ENCODE measurements around the gene MAN2A2. TPM values are rescaled to one million over a fixed set of nuclear protein-coding genes. Genes with fewer than 3 reads are reported as not detected.

The MAN2A2 gene
- total and polyA plus RNA-seq, 2 donors (not counting 1 experiment from before 2014, with no cell fraction given), result 11.3 to 36.0 TPM

DNA sequence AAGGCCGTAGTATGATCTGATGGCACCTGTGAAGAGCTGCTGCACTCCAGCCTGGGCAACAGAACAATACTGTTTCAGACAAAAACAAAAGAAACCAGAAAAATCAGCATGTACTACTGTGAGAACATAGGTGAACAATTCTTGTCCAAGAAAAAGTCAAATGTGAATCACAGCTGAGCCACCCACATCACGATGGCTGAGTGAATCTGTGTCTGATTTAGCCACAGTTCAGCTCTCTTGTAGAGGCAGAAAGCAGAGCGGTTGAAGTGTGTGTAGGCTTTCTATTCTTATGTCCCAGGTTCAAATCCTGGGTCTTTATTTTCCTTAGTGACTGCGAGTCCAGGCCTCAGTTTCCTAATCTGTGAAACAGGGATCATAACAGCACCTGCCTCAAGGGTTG lies 39.1 kb upstream of the MAN2A2 start:
- DNase-seq (ENCODE audit: low read depth in 2 of 2), result no peak
- Histone ChIP-seq H3K27ac (ENCODE audit: insufficient read depth, low read length) (no peak overlapping the region), H4K20me1 (ENCODE audit: control insufficient read depth, extremely low read depth, insufficient read depth, low read length) (no peaks in the 10 kb centered on the region), H3K79me2 (ENCODE audit: control insufficient read depth, insufficient read depth, low read length) (no peaks in the 10 kb centered on the region), H2AFZ (ENCODE audit: low read length) (no peak overlapping the region), H3K27me3 (ENCODE audit: control insufficient read depth, insufficient read depth, low read length) (no peaks in the 10 kb centered on the region), H3K36me3 (ENCODE audit: control insufficient read depth, insufficient read depth, low read length) (no peaks in the 10 kb centered on the region), H3K9me3 (ENCODE audit: control insufficient read depth, insufficient read depth, low read depth, low read length) (no peaks in the 10 kb centered on the region), H3K9ac (ENCODE audit: insufficient read depth, low read length) (no peak overlapping the region), H3K4me2 (ENCODE audit: extremely low read depth, insufficient read depth, low read length) (no peak overlapping the region), H3K4me3 (replicated peaks in 1 of 4; ENCODE audit: control extremely low read depth in 1 of 4, insufficient read depth in 1 of 4, low read depth in 3 of 4, low read length in 4 of 4) (no peak overlapping the region), H3K4me1 (ENCODE audit: control insufficient read depth, extremely low read depth, insufficient read depth, low read length) (no peaks in the 10 kb centered on the region)
- no peak for TF ChIP-seq EZH2 (IDR thresholded peaks at IDR 0.05; ENCODE audit: low read length, missing control alignments)
- TF ChIP-seq, protein P1, sequence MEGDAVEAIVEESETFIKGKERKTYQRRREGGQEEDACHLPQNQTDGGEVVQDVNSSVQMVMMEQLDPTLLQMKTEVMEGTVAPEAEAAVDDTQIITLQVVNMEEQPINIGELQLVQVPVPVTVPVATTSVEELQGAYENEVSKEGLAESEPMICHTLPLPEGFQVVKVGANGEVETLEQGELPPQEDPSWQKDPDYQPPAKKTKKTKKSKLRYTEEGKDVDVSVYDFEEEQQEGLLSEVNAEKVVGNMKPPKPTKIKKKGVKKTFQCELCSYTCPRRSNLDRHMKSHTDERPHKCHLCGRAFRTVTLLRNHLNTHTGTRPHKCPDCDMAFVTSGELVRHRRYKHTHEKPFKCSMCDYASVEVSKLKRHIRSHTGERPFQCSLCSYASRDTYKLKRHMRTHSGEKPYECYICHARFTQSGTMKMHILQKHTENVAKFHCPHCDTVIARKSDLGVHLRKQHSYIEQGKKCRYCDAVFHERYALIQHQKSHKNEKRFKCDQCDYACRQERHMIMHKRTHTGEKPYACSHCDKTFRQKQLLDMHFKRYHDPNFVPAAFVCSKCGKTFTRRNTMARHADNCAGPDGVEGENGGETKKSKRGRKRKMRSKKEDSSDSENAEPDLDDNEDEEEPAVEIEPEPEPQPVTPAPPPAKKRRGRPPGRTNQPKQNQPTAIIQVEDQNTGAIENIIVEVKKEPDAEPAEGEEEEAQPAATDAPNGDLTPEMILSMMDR (conservative IDR thresholded peaks at IDR 0.05 in 1 of 2, IDR thresholded peaks at IDR 0.05 in 1 of 2; ENCODE audit: low read depth in 1 of 2, low read length in 2 of 2), result no peak

DNA sequence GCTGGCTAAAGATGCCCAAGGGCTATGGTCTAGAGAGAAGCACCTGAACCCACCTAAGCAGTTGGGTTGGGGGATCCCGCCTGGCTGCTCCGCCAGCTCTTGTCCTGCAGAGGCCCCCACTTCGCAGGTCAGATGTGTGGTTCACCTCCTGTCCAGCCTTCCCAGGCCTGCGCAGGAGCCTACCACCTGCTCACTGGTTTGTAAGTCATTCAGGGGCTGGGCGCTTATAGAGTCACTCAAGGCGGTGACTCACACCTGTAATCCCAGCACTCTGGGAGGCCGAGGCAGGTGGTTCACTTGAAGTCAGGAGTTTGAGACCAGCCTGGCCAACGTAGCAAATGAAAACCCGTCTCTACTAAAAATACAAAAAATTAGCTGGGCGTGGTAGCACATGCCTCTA lies 38.6 kb upstream of the MAN2A2 start:
- peak in 1 of 2 donors; percentile 36 for DNase-seq (ENCODE audit: low read depth in 2 of 2)
- no peaks in the 10 kb centered on the region for H3K9me3 ChIP-seq (ENCODE audit: control insufficient read depth, insufficient read depth, low read depth, low read length)

GRCh38 chr15:90865702-90866101 lies 37.4 kb upstream of the MAN2A2 start:
- Histone ChIP-seq H3K79me2 (ENCODE audit: control insufficient read depth, insufficient read depth, low read length) (peaks cover 3% of the 10 kb centered on the region), H3K9ac (ENCODE audit: insufficient read depth, low read length) (no peak overlapping the region), H3K4me1 (ENCODE audit: control insufficient read depth, extremely low read depth, insufficient read depth, low read length) (peaks cover 12% of the 10 kb centered on the region), H2AFZ (ENCODE audit: low read length) (no peak overlapping the region), H3K36me3 (ENCODE audit: control insufficient read depth, insufficient read depth, low read length) (no peaks in the 10 kb centered on the region), H3K4me2 (ENCODE audit: extremely low read depth, insufficient read depth, low read length) (no peak overlapping the region), H3K27me3 (ENCODE audit: control insufficient read depth, insufficient read depth, low read length) (no peaks in the 10 kb centered on the region), H3K4me3 (replicated peaks in 1 of 4; ENCODE audit: control extremely low read depth in 1 of 4, insufficient read depth in 1 of 4, low read depth in 3 of 4, low read length in 4 of 4) (no peak overlapping the region), H4K20me1 (ENCODE audit: control insufficient read depth, extremely low read depth, insufficient read depth, low read length) (no peaks in the 10 kb centered on the region), H3K27ac (ENCODE audit: insufficient read depth, low read length) (no peak overlapping the region), H3K9me3 (ENCODE audit: control insufficient read depth, insufficient read depth, low read depth, low read length) (no peaks in the 10 kb centered on the region)
- DNase-seq (ENCODE audit: low read depth in 2 of 2), result no peak
- no peak for TF ChIP-seq EZH2 (IDR thresholded peaks at IDR 0.05; ENCODE audit: low read length, missing control alignments)
- TF ChIP-seq, protein P1 (conservative IDR thresholded peaks at IDR 0.05 in 1 of 2, IDR thresholded peaks at IDR 0.05 in 1 of 2; ENCODE audit: low read depth in 1 of 2, low read length in 2 of 2), result no peak

More for the DNA sequence above, 38.6 kb upstream of the MAN2A2 start:
- H2AFZ ChIP-seq (ENCODE audit: low read length), result no peak overlapping the region
- no peak overlapping the region for H3K27ac ChIP-seq (ENCODE audit: insufficient read depth, low read length)
- no peak overlapping the region for H3K4me3 ChIP-seq (replicated peaks in 1 of 4; ENCODE audit: control extremely low read depth in 1 of 4, insufficient read depth in 1 of 4, low read depth in 3 of 4, low read length in 4 of 4)
- H3K79me2 ChIP-seq (ENCODE audit: control insufficient read depth, insufficient read depth, low read length), result no peaks in the 10 kb centered on the region
- H3K27me3 ChIP-seq (ENCODE audit: control insufficient read depth, insufficient read depth, low read length), result no peaks in the 10 kb centered on the region
- H3K4me2 ChIP-seq (ENCODE audit: extremely low read depth, insufficient read depth, low read length), result no peak overlapping the region
- H3K9ac ChIP-seq (ENCODE audit: insufficient read depth, low read length), result no peak overlapping the region
- H4K20me1 ChIP-seq (ENCODE audit: control insufficient read depth, extremely low read depth, insufficient read depth, low read length), result no peaks in the 10 kb centered on the region
- H3K4me1 ChIP-seq (ENCODE audit: control insufficient read depth, extremely low read depth, insufficient read depth, low read length), result peaks cover 1% of the 10 kb centered on the region
- no peak for TF ChIP-seq EZH2 (IDR thresholded peaks at IDR 0.05; ENCODE audit: low read length, missing control alignments)
- TF ChIP-seq, protein P1 (conservative IDR thresholded peaks at IDR 0.05 in 1 of 2, IDR thresholded peaks at IDR 0.05 in 1 of 2; ENCODE audit: low read depth in 1 of 2, low read length in 2 of 2), result no peak
- no peaks in the 10 kb centered on the region for H3K36me3 ChIP-seq (ENCODE audit: control insufficient read depth, insufficient read depth, low read length)
